Keratinocyte (primary cell): ENCODE results near the gene TCEAL3. TPM values are rescaled to one million over a fixed set of nuclear protein-coding genes. Genes with fewer than 3 reads are reported as not detected.

Experiments
- DNase-seq: peaks from one replicate; pipeline ENCODE4 v3.0.0-alpha.2; 2011; ENCODE audit warnings: low read depth, missing footprints, low spot score
- FAIRE-seq: peaks from 2 replicates; lab custom pipeline; 2011; peaks lifted over from hg19 to GRCh38; lab: Jason Lieb, UNC
- H2AFZ ChIP-seq: 2 replicates; pipeline ENCODE4 v1.6.0; 2012; ENCODE audit warnings: low read length, control low read depth, inconsistent platforms; ENCODE audit not compliant: control insufficient read depth
- H3K27ac ChIP-seq: 2 replicates; pipeline ENCODE4 v1.5.1; 2011; ENCODE audit warnings: low read length; ENCODE audit not compliant: control insufficient read depth, insufficient read depth
- H3K27me3 ChIP-seq: 3 replicates; pipeline ENCODE4 v1.6.0; 2011; ENCODE audit warnings: low read length; ENCODE audit not compliant: control insufficient read depth, insufficient read depth; ENCODE audit errors: extremely low read depth
- H3K36me3 ChIP-seq, 2 experiments: 2 replicates in 1 of 2; 3 replicates in 1 of 2; pipeline ENCODE4 v1.5.1; 2011; ENCODE audit warnings: low read length in 2 of 2, mild to moderate bottlenecking in 1 of 2; ENCODE audit not compliant: control insufficient read depth in 2 of 2, insufficient read depth in 2 of 2; ENCODE audit errors: extremely low read depth in 1 of 2
- H3K4me1 ChIP-seq: 3 replicates; pipeline ENCODE4 v1.5.1; 2011; ENCODE audit warnings: low read length; ENCODE audit not compliant: control insufficient read depth, insufficient read depth; ENCODE audit errors: extremely low read depth
- H3K4me2 ChIP-seq: 3 replicates; pipeline ENCODE4 v1.6.0; 2011; ENCODE audit warnings: low read depth, low read length; ENCODE audit not compliant: control insufficient read depth, insufficient read depth; ENCODE audit errors: extremely low read depth
- H3K4me3 ChIP-seq, 3 experiments: fragments of 200-600 bp in 1 of 3; sonication (generic) in 1 of 3; 2 replicates in 2 of 3; 3 replicates in 1 of 3; pipeline ENCODE4 v1.5.1; 2011 to 2016; ENCODE audit warnings: low read length in 3 of 3, mild to moderate bottlenecking in 3 of 3, control low read depth in 2 of 3, inconsistent platforms in 1 of 3, low read depth in 1 of 3, mixed read lengths in 1 of 3, mixed run types in 1 of 3, moderate library complexity in 1 of 3; ENCODE audit not compliant: control insufficient read depth in 2 of 3, insufficient read depth in 2 of 3; ENCODE audit errors: extremely low read depth in 1 of 3
- H3K79me2 ChIP-seq: 2 replicates; pipeline ENCODE4 v1.6.0; 2012; ENCODE audit warnings: low read length; ENCODE audit not compliant: control insufficient read depth, insufficient read depth
- H3K9ac ChIP-seq: 3 replicates; pipeline ENCODE4 v1.6.0; 2011; ENCODE audit warnings: low read length; ENCODE audit not compliant: control insufficient read depth, insufficient read depth; ENCODE audit errors: extremely low read depth
- H3K9me1 ChIP-seq: 3 replicates; pipeline ENCODE4 v1.6.0; 2011; ENCODE audit warnings: low read length; ENCODE audit not compliant: control insufficient read depth, insufficient read depth; ENCODE audit errors: extremely low read depth
- H3K9me3 ChIP-seq: 2 replicates; pipeline ENCODE4 v1.5.1; 2012; ENCODE audit warnings: low read depth, low read length; ENCODE audit not compliant: control insufficient read depth
- H4K20me1 ChIP-seq: 3 replicates; pipeline ENCODE4 v1.6.0; 2011; ENCODE audit warnings: low read length; ENCODE audit not compliant: control insufficient read depth, insufficient read depth; ENCODE audit errors: extremely low read depth
- EZH2 ChIP-seq: IDR thresholded peaks from one replicate; pipeline ENCODE4 v1.6.1; 2012; ENCODE audit warnings: inconsistent platforms, mild to moderate bottlenecking, low read length, moderate library complexity
- dilution Hi-C: fragments of 300-500 bp; cut with MboI; formaldehyde crosslinking; loops from one replicate; pipeline ENCODE4 v1.7.0; 2020; ENCODE audit warnings: low sequenced_read_pairs; ENCODE audit not compliant: extremely low pct_ligation_motif_present
- polyA plus RNA-seq, 5 experiments: library from polyadenylated mRNA; depleted of rRNA in 3 of 5; stranded (reverse) in 3 of 5; stranded (forward) in 1 of 5; unstranded in 1 of 5; fragments of >200 nt; gene quantifications; 1 replicate in 1 of 5; 2 replicates in 3 of 5; 3 replicates in 1 of 5; pipeline versions ENCODE4 v1.2.1 to v1.2.3, GENCODE V29; 2011 to 2012; ENCODE audit warnings: missing spikeins in 2 of 5, low read depth in 1 of 5, low replicate concordance in 1 of 5
- TF ChIP-seq, protein P1 (sequence below), 3 experiments: IDR thresholded peaks in 1 of 3; conservative IDR thresholded peaks in 1 of 3; optimal IDR thresholded peaks in 1 of 3; 2 replicates in 2 of 3; 3 replicates in 1 of 3; pipeline versions ENCODE3 to v1.5.1; 2011; ENCODE audit warnings: low read length in 3 of 3, mild to moderate bottlenecking in 3 of 3, moderate library complexity in 2 of 3, control low read depth in 1 of 3, inconsistent platforms in 1 of 3; ENCODE audit not compliant: insufficient read depth in 2 of 3; ENCODE audit errors: extremely low read depth in 1 of 3

Gene TCEAL3
- polyA plus RNA-seq, 1 donor (not counting 4 experiments of a cell fraction or from before 2014, with no cell fraction given), result 28.1 TPM

DNA sequence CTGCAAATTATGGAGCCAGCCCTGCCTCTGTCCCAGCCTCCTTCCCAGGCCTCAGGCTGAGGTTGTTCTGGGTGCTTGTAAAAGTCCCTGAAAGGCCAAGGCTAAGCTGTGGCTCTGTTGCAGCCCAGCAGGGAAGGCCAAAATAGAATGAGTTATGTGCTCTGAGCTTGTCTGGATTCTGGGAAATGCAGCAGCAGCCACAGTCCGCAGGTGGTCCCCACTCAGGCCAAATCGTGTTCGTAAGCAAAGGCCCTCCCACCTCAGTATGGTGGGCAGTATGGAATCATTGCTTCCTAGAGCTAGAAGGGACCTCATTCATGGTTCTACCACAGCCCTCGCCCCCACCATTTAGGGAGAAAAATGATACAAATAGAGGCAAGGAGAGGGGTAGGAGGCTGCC lies 16.3 kb downstream of the TCEAL3 start:
- FAIRE-seq (peak; percentile 57), DNase-seq (no peak)
- Histone ChIP-seq H3K4me2 (no peak overlapping the region), H3K27ac (peak overlapping the region; percentile 36), H3K27me3 (no peaks in the 10 kb centered on the region), H3K9ac (peak overlapping the region; percentile 44), H2AFZ (no peak overlapping the region), H3K4me3 (no peak overlapping the region), H3K79me2 (peaks cover 4% of the 10 kb centered on the region), H3K9me3 (no peaks in the 10 kb centered on the region), H4K20me1 (no peaks in the 10 kb centered on the region), H3K9me1 (no peaks in the 10 kb centered on the region), H3K36me3 (no peaks in the 10 kb centered on the region), H3K4me1 (peaks cover 18% of the 10 kb centered on the region)
- TF ChIP-seq, protein P1, sequence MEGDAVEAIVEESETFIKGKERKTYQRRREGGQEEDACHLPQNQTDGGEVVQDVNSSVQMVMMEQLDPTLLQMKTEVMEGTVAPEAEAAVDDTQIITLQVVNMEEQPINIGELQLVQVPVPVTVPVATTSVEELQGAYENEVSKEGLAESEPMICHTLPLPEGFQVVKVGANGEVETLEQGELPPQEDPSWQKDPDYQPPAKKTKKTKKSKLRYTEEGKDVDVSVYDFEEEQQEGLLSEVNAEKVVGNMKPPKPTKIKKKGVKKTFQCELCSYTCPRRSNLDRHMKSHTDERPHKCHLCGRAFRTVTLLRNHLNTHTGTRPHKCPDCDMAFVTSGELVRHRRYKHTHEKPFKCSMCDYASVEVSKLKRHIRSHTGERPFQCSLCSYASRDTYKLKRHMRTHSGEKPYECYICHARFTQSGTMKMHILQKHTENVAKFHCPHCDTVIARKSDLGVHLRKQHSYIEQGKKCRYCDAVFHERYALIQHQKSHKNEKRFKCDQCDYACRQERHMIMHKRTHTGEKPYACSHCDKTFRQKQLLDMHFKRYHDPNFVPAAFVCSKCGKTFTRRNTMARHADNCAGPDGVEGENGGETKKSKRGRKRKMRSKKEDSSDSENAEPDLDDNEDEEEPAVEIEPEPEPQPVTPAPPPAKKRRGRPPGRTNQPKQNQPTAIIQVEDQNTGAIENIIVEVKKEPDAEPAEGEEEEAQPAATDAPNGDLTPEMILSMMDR (optimal IDR thresholded peaks at IDR 0.05 in 1 of 3, IDR thresholded peaks at IDR 0.05 in 1 of 3, conservative IDR thresholded peaks at IDR 0.05 in 1 of 3; ENCODE audit: extremely low read depth in 1 of 3, insufficient read depth in 2 of 3, low read length in 3 of 3), result no peak
- TF ChIP-seq EZH2, result no peak
- dilution Hi-C loops, result no loop called here

DNA sequence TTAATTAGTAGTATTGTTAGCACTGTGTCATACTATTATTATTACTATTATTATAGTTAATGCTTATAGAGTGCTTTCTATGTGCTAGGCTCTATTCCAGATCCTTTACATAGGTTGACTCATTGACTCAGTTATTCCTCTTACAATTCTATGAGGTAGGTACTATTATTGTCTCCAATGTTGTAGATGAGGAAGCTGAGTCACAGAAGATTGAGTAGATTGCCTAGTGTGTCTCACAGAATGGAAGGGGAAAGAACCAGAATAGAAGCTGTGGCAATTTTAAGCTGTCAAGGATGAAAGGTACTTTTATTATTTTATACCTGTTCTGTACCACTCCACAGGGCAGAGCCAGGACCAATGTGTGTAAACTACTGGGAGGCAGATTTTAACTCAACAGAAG lies 19.1 kb downstream of the TCEAL3 start:
- Histone ChIP-seq H3K79me2 (peaks cover 4% of the 10 kb centered on the region), H2AFZ (no peak overlapping the region), H3K9me1 (no peaks in the 10 kb centered on the region), H3K4me1 (peaks cover 18% of the 10 kb centered on the region), H3K9me3 (no peaks in the 10 kb centered on the region), H3K36me3 (no peaks in the 10 kb centered on the region), H3K4me2 (no peak overlapping the region), H3K27ac (no peak overlapping the region), H3K4me3 (no peak overlapping the region), H3K9ac (no peak overlapping the region), H3K27me3 (no peaks in the 10 kb centered on the region), H4K20me1 (no peaks in the 10 kb centered on the region)
- TF ChIP-seq, protein P1 (optimal IDR thresholded peaks at IDR 0.05 in 1 of 3, IDR thresholded peaks at IDR 0.05 in 1 of 3, conservative IDR thresholded peaks at IDR 0.05 in 1 of 3; ENCODE audit: extremely low read depth in 1 of 3, insufficient read depth in 2 of 3, low read length in 3 of 3), result no peak
- TF ChIP-seq EZH2, result no peak
- DNase-seq (peak; percentile 28), FAIRE-seq (peak; percentile 52)
- dilution Hi-C loops, result no loop called here
